Natural killer cell (primary cell): ENCODE measurements around the gene FBXO28. TPM values are rescaled to one million over a fixed set of nuclear protein-coding genes. Genes with fewer than 3 reads are reported as not detected.

Experiments used
- ATAC-seq, 3 donors: fragments of 150-1000 bp in 2 of 3; fragments of 200-7000 bp in 1 of 3; cut with Tn5 transposase; 1 replicate in 1 of 3; 2 replicates in 2 of 3; pipeline ENCODE4 v1.10.0; 2021; ENCODE audit warnings: mild to moderate bottlenecking in 2 of 3, moderate library complexity in 2 of 3
- DNase-seq, 2 donors: peaks; one replicate each; pipeline versions ENCODE4 v3.0.0 to v3.0.0-alpha.2; 2013 to 2021; ENCODE audit warnings: mixed read lengths in 1 of 2
- H3K27ac ChIP-seq: one replicate; pipeline ENCODE4 v1.5.1; 2013; ENCODE audit warnings: mild to moderate bottlenecking, low read length
- H3K27me3 ChIP-seq: one replicate; pipeline ENCODE4 v1.6.1; 2013; ENCODE audit warnings: low read length; ENCODE audit not compliant: control insufficient read depth, insufficient read depth
- H3K36me3 ChIP-seq: one replicate; pipeline ENCODE4 v1.6.1; 2013; ENCODE audit warnings: low read length; ENCODE audit not compliant: control insufficient read depth, insufficient read depth
- H3K4me1 ChIP-seq: one replicate; pipeline ENCODE4 v1.6.1; 2013; ENCODE audit warnings: low read length; ENCODE audit not compliant: control insufficient read depth, insufficient read depth
- H3K4me3 ChIP-seq: one replicate; pipeline ENCODE4 v1.5.1; 2013; ENCODE audit warnings: low read length
- H3K9me3 ChIP-seq: one replicate; pipeline ENCODE4 v1.6.1; 2013; ENCODE audit warnings: low read length; ENCODE audit not compliant: control insufficient read depth, insufficient read depth
- H3K27ac Mint-ChIP-seq, 2 donors: one replicate each; pipeline ENCODE4 v1.8.0; 2022; ENCODE audit warnings: mild to moderate bottlenecking in 2 of 2, mixed read lengths in 2 of 2, moderate library complexity in 1 of 2
- H3K27me3 Mint-ChIP-seq, 2 donors: one replicate each; pipeline ENCODE4 v1.8.0; 2022; ENCODE audit warnings: low read depth in 2 of 2, mixed read lengths in 2 of 2
- H3K36me3 Mint-ChIP-seq: one replicate; pipeline ENCODE4 v1.8.0; 2022; ENCODE audit warnings: mixed read lengths
- H3K4me1 Mint-ChIP-seq, 2 donors: one replicate each; pipeline ENCODE4 v1.8.0; 2022; ENCODE audit warnings: mixed read lengths in 2 of 2
- H3K4me3 Mint-ChIP-seq: one replicate; pipeline ENCODE4 v1.8.0; 2022; ENCODE audit warnings: mild to moderate bottlenecking, moderate library complexity, mixed read lengths
- H3K9me3 Mint-ChIP-seq, 2 donors: one replicate each; pipeline ENCODE4 v1.8.0; 2022; ENCODE audit warnings: mixed read lengths in 2 of 2
- CTCF ChIP-seq: fragments of 200-600 bp; IDR thresholded peaks from one replicate; pipeline ENCODE4 v1.8.0; 2022; ENCODE audit warnings: antibody characterized with exemption
- WGBS: methylation state at CpG from one replicate; pipeline ENCODE4 v1.1.7; 2013; ENCODE audit warnings: missing lambda C conversion rate; ENCODE audit not compliant: insufficient coverage; 5-methylcytosine and 5-hydroxymethylcytosine counted together
- intact Hi-C: fragments of 100-400 bp; cut with micrococcal nuclease; formaldehyde crosslinking; loops from one replicate; pipeline ENCODE4 v1.14.2; 2022
- total RNA-seq, 4 donors: library from RNA; stranded (reverse); fragments of 120-200 nt in 1 of 4; gene quantifications; one replicate each; pipeline versions ENCODE4 v1.2.3 to v1.2.4, GENCODE V29; 2013 to 2022

The FBXO28 gene
- total RNA-seq, 3 donors from 2014 or later (not counting 1 experiment from before 2014, with no cell fraction given): 26.2 to 28.4 (median 28.1) TPM

- peak overlapping the region; percentile 7 for H3K4me3 Mint-ChIP-seq
- Histone ChIP-seq H3K4me3 (no peak overlapping the region), H3K27me3 (no peaks in the 10 kb centered on the region), H3K4me1 (no peaks in the 10 kb centered on the region), H3K27ac (no peak overlapping the region), H3K9me3 (no peaks in the 10 kb centered on the region), H3K36me3 (no peaks in the 10 kb centered on the region)
- H3K9me3 Mint-ChIP-seq: no peaks in the 10 kb centered on the region
- no peak for TF ChIP-seq CTCF
- H3K27ac Mint-ChIP-seq: no peak overlapping the region
- WGBS: 32% methylated on average over 21 of the region's 21 CpGs
- peak in 2 of 3 donors; percentile 32 to 37 for ATAC-seq
- DNase-seq: no peak
- intact Hi-C loops: no loop called here
- H3K36me3 Mint-ChIP-seq: no peaks in the 10 kb centered on the region
- peaks cover 12 to 16% of the 10 kb centered on the region in 2 donors for H3K27me3 Mint-ChIP-seq
- peaks cover 0 to 5% of the 10 kb centered on the region in 2 donors for H3K4me1 Mint-ChIP-seq
These were observed 61.7 kb downstream of the FBXO28 start for GRCh38 chr1:224175617-224176016.

DNA sequence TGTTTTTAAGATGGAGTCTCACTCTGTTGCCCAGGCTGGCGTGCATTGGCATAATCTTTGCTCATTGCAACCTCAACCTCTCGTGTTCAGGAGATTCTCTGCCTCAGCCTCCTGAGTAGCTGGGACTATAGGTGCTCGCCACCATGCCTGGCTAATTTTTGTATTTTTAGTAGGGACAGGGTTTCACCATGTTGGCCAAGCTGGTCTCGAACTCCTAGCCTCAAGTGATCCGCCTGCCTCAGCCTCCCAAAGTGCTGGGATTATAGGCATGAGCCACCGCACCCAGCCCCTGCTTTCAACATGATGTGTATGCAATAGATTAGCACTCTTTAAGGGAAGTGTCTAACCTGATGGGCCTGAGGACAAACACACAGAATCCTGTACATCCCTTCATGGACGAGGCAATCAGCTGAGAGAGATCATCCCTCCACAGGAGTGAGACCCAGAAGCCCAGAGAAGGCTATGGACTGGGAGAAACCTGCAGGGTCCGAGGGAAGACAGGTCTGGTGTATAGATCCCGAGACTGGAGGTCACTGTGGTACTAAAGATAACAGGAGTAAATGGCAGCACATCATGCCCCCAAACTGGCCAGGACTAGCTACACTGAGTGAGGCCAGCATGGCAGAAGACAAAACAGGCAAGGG lies 63.6 kb downstream of the FBXO28 start:
- no peak for ATAC-seq
- H3K4me3 ChIP-seq: no peak overlapping the region
- no peak for TF ChIP-seq CTCF
- Mint-ChIP-seq H3K9me3 (no peaks in the 10 kb centered on the region), H3K27ac (no peak overlapping the region), H3K36me3 (no peaks in the 10 kb centered on the region), H3K27me3 (peaks cover 9% of the 10 kb centered on the region in 2 donors), H3K4me3 (no peak overlapping the region), H3K4me1 (peaks cover 4 to 10% of the 10 kb centered on the region in 2 donors)
- H3K27me3 ChIP-seq: no peaks in the 10 kb centered on the region
- H3K27ac ChIP-seq: no peak overlapping the region
- no peak for DNase-seq
- H3K9me3 ChIP-seq: no peaks in the 10 kb centered on the region
- intact Hi-C loops: no loop called here
- peaks cover 10% of the 10 kb centered on the region for H3K4me1 ChIP-seq
- no peaks in the 10 kb centered on the region for H3K36me3 ChIP-seq
- 96% methylated on average over 9 of the region's 9 CpGs for WGBS

DNA sequence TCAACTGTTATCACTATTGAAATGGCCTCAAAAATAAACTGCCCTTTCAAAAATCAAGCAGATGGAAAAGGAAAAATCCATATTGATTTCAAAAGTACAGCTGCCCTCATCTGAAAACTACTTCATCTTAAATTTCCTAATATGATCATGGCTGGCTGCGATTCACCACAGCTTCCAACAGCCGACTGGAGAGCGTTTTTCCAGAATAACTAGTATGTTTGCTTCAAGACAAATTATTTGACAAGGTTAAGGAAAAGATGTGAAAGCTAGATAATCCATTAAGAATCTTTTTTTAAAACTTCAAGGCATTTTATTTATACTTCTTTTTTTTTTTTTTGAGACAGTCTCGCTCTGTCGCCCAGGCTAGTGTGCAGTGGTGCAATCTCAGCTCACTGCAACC lies 65.0 kb downstream of the FBXO28 start:
- Histone ChIP-seq H3K36me3 (no peaks in the 10 kb centered on the region), H3K4me1 (peaks cover 15% of the 10 kb centered on the region), H3K27ac (no peak overlapping the region), H3K27me3 (no peaks in the 10 kb centered on the region), H3K4me3 (no peak overlapping the region), H3K9me3 (no peaks in the 10 kb centered on the region)
- no peak for DNase-seq
- intact Hi-C loops: no loop called here
- no peaks in the 10 kb centered on the region for H3K9me3 Mint-ChIP-seq
- no peak overlapping the region for H3K27ac Mint-ChIP-seq
- peaks cover 9% of the 10 kb centered on the region in 2 donors for H3K27me3 Mint-ChIP-seq
- TF ChIP-seq CTCF: no peak
- no peak for ATAC-seq
- peaks cover 8 to 15% of the 10 kb centered on the region in 2 donors for H3K4me1 Mint-ChIP-seq
- H3K36me3 Mint-ChIP-seq: no peaks in the 10 kb centered on the region
- 92% methylated on average over 3 of the region's 5 CpGs for WGBS
- no peak overlapping the region for H3K4me3 Mint-ChIP-seq
